Measurements from ENCODE around the gene CES4A.

DNA sequence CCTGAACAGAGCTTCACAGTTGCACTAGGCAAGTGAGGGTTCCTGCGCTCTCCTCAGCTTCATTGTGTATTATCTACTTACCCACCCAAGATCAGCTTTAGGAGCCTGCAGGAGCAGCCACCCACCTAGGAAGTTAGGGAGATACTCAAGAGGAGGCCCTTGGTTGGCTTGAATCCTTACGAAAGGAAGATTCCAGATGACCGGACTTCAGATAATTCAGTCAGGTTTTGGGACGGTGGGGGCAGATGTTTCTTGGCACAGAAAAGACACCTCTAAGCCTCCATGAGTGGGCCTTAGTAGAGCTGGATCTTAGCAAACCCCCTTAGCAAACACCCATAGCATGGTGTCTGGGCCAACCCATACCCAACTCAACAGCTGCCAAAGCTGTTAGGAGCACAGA is 38.2 kb downstream of the CES4A start:
- TF ChIP-seq SP1 (IDR thresholded peaks at IDR 0.05) (no peak), NFRKB (IDR thresholded peaks at IDR 0.05) (no peak), TARDBP (IDR thresholded peaks at IDR 0.05) (no peak), FOXM1 (IDR thresholded peaks at IDR 0.05; ENCODE audit: borderline replicate concordance) (no peak), HDGF (IDR thresholded peaks at IDR 0.05; ENCODE audit: borderline replicate concordance) (no peak), ZNF384 (IDR thresholded peaks at IDR 0.05) (no peak)
